Measurements from ENCODE around the gene CFAP46.
"Not testable (repeated sequence)": the region's sequence is repeated elsewhere in the genome, so short reads cannot be mapped to it uniquely, and the experiment has no call there.

Gene CFAP46

DNA sequence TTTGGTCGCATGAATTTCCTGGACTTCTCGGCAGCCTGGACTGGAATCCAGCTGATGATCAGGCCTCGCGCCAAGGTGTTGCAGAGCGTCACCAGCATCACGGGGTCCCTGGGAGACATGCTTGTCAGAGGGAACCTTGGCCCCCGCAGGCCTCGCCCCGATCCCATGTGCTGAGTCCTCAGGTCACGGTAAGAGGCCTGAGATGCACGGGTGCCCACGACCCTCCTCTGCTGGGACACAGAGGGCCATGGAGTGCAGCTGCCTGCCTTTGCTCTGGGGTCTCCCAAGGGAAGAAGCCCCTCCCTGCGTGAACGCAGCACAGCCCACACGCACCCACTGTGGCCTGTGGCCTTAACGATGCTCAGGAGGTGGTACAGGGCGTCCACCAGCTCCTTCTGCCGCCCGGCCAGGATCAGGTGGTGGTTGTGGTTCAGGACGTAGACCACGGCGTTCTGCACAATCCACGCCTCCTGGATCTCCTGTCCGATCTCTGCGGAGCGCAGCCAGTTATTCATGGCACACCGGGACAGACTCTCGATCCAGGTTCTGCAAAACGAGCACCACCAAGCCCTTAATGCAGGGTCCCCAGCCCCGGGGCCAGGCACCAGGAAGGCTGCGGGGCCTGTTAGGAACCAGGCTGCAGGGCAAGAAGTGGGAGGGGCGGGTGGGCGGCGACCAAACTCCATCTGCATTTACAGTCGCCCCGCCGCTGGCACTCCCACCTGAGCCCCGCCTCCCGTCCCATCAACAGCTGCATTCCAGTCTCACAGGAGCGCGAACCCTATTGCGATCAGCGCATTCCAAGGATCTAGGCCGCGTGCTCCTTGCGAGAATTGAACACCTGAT lies 29.4 kb downstream of the CFAP46 start:
- no peak for DNase-seq (ENCODE audit: low read depth)

DNA sequence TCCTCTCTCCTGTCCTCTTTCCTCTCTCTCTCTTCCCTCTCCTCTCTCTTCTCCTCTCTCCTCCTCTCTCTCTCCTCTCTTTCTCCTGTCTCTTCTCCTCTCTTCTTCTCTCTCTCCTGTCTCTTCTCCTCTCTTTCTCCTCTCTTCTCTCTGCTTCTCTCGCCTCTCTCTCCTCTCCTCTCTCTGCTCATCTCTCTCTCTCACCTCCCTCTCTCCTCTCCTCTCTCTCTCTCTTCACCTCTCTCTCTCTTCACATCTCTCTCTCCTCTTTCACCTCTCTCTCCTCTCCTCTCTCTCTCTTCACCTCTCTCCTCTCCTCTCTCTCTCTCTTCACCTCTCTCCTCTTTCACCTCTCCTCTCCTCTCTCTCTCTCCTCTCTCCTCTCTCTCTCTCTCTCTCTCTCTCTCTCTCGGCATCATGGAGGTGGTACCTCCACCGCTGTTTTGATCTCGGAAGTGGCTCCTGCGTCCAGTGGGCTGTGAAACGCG lies 30.1 kb downstream of the CFAP46 start:
- no peak for DNase-seq (ENCODE audit: low read depth)

DNA sequence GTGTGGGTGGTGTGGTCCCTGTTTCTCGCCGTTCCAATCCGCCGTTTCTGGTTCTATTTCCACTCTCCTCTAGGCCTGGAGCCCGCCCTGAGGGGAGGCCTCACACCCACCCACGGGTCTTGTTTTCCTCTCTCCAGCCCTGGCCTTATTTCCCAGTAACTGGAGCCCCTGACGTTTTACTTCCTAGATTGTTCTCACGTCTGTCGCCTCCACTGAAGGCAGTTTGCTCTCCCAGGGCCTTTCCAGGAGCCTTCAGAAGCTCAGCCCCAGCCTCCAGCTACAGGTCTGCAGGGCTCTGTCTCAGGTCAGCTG lies 30.6 kb downstream of the CFAP46 start:
- DNase-seq (ENCODE audit: low read depth): no peak

DNA sequence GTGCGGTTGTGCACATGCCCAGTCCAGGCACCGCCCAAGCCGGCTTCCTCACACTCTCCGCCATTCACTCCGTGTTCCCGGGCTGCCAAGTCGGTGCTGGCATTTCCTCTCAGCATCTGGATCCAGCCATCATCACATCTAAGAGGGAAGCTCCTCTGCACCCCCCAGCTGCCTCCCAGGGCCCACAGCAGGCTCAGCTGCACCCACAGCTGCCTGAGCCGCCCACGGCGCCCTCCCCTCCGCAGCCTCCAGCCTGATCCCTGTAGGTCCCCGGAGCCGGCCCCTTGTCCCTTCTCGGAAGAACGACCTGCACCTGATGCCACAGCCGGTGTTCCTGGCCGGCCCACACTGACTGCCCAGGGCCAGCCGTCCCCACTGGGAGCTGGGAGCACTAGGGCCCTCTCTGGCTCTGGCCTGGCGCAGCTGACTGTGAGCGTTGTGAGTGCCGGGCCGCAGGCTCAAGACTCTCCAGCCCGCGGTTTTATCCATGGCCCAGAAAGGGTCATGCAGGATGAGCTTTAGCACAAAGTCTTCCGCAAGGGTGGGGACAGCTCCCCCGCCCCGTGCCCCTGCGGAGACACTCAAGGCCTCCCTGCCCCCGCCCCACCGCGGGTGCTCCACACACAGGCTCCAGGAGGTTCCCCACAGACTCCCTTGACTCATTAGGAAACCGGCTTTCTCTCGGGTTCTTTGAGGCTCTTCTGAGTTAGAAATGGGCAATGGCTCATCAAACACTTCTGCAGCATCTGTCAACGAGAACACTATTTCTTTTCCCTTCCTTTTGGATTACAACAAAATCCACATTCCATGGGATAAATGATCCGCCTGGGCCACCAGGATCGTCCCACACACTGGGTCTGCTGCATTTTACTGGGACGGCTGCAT lies 31.2 kb downstream of the CFAP46 start:
- DNase-seq (ENCODE audit: low read depth): no peak

DNA sequence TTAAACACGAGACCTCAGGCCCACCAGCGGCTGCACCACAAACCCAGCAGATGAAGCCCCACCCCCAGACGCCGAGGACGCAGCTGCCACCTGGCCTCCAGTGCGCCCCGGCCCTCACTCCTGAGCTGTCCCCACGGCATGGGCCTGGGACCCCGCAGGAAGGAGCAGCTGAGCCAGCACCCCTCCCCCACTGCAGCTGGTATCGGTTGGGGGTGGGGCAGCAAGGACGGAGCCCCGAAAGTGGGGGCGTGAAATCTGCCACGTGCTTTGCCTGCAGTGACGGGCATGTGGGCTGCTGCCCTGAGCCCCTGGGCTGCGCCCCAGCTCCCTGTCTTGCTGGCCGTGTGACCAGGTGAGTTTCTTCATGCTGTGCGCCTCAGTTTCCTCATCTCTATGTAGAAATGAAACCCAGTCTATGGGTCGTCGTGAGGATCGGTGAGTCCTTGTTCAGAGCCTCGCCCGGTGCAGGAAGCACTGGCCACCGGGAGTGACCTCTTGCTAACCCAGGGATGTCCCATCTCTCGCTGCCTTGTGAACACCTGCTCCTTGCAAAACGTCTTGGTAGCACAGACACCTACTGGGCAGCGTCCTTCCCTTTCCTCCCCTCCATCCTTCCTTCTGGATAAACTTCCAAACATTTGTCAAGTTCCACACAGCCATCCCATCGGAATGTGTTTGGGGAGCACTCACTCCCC lies 32.0 kb downstream of the CFAP46 start:
- DNase-seq (ENCODE audit: low read depth): no peak

DNA sequence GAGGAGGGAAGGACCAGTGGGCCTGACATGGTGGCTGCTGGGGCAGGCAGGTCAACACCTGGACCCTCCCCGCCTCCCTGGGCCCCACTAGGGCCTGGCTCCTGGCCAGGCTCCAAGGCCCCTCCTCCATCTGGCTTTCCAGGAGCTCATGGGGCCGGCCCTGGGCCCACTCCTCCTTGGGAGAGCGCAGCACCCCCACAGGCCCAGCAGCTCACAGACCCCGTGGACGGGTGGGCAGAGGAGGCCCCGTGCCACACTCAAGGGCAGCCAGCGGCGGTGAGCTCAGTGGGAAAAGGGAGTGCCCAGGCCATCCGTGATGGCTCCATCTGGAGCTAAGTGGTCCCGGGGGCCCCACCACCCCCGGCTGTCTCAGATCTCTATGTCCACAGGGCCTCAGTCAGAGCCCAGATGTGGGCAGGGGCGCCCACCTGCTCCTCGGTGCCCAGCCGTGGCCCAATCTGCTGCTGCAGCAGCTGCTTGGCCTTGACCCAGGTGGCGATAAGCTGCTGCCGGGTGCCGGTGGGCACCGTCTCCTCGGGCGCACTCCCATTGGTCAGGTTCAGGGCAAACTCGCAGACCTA lies 32.8 kb downstream of the CFAP46 start:
- no peak for DNase-seq (ENCODE audit: low read depth)

DNA sequence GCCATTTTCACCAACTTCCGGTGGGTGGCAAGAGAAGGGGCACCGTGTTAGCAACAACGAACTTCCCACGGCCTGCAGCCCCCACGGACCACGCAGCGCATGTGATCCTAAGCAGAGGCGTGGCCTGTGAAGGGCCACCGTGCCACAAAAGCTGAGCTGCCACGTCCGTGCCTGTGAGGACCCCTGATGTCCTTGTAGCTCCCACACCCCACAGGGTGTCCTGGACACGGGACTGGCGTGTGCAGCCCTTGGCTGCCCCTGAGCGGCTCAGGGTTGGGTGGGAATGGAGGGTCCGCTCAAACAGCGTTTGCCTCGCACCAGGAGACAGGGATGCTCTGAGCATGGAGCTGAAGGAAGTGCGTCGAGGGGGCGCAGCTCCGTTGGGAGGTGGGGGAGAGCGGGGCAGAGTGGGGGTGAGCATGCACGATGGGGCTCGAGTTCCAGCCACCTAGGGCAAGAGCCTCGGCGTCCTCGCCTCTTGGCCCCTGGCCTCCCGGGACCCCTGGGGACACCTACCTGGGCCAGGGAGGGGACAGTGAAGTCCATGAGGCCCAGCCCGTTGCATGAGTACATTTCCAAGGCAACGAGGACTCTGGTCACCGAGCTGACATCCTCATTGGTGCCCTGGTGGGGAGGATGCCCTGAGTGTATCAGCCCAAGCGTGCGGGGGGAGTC lies 33.6 kb downstream of the CFAP46 start:
- DNase-seq (ENCODE audit: low read depth): no peak

DNA sequence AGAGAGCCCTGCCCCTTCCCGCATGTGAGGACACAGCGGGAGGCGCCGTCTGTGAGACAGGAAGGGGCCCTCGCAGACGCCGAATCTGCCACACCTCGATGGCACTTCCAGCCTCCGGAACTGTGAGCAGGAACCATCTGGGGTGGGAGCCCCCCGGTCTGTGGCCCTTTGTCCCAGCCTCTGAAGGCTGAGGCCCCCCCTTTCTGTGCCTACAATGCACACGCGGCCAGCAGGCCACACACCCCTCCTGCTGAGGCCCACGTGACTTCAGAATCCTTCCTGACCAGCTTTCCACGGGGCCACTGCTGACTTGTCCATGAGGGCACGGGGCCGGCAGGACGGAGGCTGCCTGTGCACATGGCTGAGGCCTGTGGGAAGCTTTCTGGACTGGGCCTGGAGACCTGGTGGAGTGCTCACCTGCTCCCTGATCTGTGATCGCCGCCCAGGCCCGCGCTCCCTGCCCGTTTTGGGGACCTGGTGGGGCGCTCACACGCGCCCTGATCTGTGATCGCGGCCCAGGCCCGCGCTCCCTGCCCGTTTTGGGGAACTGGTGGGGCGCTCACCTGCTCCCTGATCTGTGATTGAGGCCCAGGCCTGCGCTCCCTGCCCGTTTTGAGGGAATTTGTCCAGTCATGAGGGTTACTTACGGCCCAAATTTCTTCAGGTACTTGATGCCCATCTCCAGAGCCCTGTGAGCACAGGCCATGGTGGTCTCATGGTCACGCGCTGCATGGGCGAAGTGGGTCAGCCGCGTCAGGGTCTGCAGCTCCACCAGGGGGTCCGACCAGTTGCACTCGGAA lies 34.3 kb downstream of the CFAP46 start:
- DNase-seq (ENCODE audit: low read depth): no peak

DNA sequence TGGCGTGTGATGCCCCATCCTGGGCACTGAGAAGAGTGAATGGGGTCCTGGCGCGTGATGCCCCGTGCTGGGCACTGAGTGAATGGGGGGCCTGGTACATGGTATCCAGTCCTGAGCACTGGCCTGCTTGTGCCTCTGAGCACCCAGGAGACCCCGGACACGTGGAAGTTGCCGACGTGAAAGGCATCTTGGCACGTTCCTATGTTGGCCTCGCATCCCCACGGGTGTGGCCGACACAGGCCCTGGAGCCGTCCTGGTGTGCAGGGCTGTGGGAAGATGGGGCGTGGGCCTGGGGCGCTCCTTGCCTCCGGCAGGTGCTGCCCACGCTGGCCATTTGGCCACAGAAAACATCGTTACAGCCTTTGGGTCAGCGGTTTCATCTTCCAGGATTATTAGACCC lies 35.5 kb downstream of the CFAP46 start:
- DNase-seq (ENCODE audit: low read depth): no peak

DNA sequence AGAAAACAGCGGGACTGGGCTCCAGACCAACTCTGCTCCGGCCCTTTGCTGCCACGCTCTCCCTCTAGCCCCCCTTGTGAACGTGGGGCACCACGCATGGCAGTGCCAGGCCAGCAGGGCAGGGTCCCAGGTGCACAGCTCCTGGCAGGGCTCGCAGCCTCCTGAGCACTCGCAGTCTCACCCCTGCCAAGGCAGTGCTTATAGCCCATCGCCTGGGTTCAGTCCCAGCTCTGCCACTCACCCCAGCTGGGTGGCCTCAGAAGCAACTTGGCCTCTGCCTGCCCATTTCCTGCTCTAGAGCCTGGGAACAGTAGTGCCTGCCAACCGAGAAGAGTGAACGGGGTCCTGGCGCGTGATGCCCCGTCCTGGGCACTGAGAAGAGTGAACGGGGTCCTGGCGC lies 36.3 kb downstream of the CFAP46 start:
- DNase-seq (ENCODE audit: low read depth): no peak

DNA sequence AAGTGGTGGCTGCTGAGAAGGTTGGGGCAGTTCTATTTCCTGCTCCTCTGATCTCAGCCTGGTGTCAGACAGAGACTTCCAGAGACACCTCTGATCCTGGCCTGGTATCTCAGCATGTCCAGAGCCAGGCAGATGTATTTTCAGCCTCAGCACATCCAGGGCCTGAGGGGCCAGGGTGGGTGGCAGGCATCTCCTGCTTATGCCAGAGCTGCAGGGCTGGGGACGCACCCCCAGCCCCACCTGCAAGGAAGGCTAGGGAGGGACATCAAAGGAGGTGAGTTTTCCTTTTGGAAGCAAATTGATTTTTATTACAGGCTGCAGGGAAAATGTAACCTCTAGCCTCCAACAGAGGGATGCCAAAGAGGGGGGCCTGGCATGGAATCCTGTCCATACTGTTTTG lies 36.7 kb downstream of the CFAP46 start:
- no peak for DNase-seq (ENCODE audit: low read depth)

DNA sequence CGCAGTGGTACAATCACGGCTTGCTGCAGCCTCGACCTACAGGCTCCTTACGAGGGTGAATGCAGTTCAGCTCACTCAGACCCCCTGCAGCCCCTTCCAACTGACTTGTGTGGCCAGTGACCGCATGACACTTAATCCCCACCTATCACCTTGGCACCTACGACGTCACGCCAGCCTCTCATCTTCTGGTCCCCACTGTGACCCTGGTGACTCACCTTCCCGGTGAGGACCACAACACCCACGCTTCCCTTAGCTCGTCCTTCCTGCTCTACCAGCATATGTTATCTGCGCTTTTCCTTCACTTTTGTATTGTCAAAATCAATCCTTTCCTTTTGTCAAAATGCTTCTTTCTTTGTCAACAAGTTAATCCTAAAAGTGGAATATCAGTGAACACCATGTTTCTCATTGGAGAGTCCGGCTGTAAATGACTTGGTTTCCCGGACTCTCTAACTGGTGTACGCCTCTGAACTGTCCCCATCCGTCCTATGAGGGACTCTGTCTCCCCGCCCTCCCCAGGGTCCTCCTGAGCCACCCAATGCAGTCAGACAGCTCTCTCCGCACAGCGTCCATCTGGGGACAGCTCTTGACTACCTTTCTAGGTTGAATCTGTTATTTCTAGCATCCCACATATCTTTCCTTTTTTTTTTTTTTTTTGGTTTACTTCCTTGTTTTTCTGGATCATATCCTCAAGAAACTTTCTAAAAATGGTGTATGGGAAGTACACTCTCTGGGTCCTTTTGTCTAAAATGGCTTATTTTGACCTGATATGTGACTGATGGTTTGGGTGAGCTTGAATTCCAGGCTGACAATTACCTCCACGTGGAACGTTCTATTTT lies 37.3 kb downstream of the CFAP46 start:
- no peak for DNase-seq (ENCODE audit: low read depth)

DNA sequence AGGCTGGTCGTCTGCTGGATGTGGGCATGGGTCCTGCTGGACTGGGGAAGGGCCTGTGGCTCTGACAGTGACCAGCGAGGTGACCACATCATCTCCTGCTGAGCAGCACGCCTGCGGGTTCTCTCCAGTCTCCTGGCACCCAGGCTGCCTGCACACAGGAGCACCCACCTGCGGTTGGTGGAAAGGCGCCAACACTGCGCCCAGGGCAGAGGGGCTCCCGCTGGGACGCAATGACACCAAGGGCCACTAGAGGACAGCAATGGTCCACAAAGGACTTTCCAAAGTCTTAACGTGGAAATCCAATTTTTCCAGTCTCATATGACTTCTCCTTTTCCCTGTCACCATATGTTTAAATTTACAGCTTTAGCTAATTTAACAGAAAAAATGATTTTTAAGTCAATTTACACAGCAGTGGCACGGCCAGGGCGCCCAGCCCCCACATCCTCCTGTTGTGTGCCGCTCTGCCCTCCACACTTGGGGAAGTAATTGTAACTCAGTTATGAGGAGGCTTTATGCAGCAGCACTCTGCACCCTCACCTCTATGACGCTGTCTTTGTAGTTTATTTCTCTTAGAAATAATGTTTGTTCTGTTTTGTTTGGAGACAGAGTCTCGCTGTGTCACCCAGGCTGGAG lies 38.1 kb downstream of the CFAP46 start:
- no peak for DNase-seq (ENCODE audit: low read depth)

DNA sequence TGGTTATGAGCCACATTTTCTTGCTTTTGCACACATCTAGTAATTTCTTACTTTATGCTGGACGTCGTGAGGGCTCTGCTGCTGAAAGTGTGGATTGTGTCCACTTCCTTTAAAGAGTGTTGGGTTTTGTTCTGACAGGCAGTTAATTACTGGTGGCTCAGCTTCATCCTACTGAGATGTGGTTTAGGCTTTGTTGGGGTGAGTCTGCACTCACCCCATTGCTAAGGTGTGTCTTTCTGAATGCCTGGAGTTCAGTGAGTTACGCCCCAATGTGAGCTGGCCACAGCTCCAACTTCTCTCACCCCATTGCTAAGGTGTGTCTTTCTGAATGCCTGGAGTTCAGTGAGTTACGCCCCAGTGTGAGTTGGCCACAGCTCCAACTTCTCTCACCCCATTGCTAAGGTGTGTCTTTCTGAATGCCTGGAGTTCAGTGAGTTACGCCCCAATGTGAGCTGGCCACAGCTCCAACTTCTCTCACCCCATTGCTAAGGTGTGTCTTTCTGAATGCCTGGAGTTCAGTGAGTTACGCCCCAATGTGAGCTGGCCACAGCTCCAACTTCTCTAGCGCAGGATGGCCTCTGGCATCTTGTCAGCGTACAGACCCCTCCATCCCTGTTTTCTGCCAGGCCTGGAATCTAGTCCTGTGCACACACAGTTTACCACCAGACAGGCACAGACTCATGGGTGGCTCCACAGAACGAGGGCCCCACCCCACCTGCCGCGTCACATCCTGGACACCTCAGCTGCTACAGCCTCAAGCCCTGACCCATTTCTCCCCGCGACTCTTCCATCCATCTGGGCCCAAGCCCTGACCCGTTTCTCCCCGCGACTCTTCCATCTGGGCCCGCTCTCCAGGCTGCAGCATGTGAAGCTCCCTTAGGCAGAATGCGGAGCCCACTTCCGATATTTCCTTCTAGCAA lies 39.5 kb downstream of the CFAP46 start:
- not testable (repeated sequence) for DNase-seq (ENCODE audit: low read depth)

DNA sequence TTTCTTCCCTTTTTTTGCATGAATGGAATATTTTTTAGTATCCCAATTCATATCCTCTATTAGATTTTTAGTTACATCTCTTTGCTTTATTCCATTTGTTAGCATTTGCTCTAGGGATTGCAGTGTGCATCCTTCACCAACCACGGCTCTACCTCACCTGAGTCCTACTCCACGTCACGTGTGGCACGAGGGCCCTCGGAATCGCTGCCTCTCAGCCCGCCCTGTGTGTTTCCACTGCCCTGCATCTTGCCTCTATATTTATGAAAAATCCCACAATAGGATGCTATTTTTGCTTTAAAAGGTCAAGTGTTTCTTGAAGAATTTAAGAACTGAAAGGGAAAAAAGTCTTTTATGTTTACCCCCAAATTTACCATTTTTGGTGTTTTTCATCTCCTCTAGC lies 41.0 kb downstream of the CFAP46 start:
- DNase-seq (ENCODE audit: low read depth): no peak

DNA sequence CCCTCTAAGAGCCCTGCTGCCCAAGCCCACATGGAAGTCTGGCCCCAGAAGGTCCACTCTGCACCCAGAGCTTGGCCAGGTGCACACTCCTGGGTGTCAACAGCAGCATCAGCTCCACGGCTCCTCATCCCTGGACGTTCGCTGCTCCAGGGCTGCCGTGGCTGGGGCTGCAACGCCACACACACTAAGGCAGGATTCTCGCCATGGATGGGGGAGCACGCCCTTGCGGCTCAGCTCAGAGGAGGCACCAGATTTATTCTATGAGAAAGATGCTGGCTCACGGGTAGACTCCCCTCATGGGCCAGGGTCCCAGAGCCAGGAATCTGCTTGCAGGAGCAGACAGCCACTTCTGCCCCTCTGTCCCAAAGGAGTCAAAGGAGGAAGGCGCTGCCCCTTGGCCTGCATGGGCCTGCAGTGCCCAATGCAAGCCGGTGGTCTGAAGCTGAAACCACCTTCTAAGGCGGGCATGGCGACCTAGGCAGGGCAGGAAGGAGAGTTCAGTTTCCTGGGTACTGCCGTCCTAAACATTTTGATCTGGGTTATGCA lies 42.1 kb downstream of the CFAP46 start:
- DNase-seq (ENCODE audit: low read depth): no peak

DNA sequence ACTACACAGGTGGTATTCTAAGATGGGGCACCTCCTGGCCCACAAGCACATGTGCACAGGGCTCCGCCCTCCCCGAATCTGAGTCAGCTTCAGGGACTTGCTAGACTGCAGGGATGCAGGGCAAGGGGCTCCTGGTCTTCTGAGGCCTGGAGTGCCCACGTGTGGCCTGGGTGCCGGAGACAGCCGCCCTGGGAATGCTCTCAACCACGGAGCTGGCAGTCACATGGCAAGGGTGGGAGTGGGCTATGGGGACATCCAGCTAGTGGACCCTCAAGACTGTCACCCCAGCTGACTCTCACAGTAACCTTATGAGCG lies 42.7 kb downstream of the CFAP46 start:
- no peak for DNase-seq (ENCODE audit: low read depth)

DNA sequence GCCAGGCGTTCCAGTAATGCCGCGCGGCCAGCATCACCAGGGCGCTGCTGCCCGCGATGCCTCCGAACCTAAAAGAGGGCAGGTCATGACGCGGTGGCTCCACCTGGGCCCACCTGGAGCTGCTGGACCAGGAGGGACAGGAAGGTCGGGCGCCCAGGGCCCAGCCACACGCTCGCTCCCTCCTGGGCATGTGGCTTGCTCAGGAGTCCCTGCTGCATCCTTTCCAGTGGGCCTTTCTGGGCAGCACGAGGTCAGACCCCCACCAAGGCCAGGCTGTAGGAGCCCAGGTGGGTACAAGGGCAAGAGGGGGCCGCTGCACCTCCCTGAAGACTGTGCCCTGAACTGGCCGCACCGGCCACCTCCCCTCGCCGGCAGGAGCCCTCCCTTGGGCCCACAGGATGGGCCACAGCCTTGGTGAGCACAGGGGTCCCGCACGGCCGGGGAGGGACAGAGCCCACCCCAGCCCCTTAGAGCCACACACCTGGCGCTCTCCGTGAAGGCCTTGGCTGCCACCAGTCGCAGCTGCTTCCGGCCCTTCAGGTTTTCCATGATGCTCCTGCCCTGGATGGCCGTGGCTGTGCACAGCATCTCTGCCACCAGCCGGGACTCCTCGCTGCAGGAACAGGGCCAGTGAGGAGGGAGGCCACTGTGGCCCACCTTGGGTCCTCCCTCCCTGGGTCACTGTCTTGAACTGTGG lies 43.2 kb downstream of the CFAP46 start:
- no peak for DNase-seq (ENCODE audit: low read depth)

Measured in fibroblast of the conjunctiva (primary cell).